ENCODE measurements around the gene JADE2.

JADE2 gene

DNA sequence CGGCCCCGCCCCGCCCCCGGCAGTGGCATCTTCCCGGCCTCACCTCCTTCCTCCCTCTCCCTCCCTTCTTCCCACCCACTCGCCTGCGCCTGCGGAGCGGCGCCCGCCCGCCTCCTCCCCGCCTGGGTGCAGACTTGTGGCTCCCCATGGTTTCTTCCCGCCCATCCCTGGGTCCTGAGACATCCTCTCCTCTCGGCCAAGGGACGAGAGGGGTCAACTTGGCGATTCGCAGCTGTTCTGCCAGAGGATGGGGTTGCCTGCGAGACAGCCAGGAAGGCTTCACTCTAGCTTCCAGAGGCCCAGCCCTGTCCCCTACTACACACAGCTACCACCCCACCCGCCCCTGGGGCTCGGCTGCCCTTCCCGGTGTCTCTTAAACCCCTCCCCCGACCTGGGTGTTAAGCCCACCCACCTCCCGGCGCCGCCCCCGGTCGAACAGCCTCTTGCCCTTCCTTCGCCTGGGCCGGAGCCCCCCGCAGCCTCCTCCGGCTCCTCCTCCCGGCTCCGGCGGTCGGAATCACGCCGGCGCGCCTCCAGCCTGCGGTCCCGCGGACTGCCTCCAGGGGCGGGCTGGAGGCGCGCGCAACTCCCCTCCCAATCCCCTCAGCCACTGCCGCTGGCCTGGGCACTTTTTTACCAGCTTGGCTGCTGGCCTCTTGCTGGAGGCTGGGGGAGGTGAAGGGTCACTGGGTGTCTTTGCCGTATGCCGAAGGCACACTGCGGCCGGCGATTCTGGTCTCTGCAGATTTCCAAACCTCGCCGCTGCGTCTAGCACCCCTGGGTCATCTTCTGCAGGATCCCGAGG, 1.9 kb downstream of the JADE2 start:
- no peak for TF ChIP-seq JUND (IDR thresholded peaks at IDR 0.05; ENCODE audit: low read depth)
- peak; percentile 94 for DNase-seq (ENCODE audit: low read depth in 1 of 2, low spot score in 1 of 2)
- in situ Hi-C loops (cut with HindIII; ENCODE audit: low pct_unique_long_range_greater_than_20kb, low sequenced_read_pairs), result no loop called here

DNA sequence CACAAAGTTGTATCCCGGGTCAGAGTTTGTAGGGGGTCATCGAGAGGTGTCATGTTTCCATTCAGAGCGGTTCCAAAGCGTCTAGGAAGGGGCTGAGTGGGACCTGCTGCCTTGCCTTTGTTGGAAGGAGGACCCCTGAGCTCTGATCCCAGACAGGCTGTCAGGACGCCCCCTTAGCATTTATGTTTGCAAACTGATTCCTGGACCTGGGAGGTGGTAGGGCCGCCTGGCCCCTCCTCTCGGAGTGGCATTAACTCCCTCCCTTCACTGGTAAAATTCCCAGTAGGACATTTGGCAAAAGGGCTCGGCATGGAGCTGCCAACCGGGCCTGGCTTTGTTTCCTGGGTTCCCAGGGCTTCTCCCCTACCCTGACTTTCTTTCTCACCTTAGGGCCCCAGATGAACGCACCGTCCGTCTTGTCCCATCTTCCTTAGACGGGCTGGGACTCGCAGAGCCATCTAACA, 2.5 kb downstream of the JADE2 start:
- no peak for TF ChIP-seq JUND (IDR thresholded peaks at IDR 0.05; ENCODE audit: low read depth)
- DNase-seq (ENCODE audit: low read depth in 1 of 2, low spot score in 1 of 2), result no peak
- in situ Hi-C loops (cut with HindIII; ENCODE audit: low pct_unique_long_range_greater_than_20kb, low sequenced_read_pairs), result no loop called here

DNA sequence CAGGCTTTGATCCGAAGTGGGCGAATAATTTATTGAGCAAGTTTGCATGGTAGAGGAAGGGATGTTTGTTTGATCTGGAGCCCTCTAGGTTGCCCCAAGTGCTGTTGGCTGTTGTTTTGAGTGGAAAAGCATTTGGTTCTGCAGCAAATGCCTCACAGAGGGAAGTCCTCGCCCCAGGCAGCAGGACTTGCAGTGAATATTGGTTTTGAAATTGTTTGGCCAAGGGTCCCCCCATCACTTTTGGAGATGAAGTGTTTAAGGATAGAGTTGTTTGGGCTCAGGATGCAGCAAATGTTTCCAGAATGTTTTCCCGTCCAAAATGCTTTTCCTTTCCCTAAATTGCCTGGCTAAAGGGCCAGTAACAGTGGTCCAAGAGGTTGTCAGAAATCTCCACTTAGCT, 3.1 kb downstream of the JADE2 start:
- in situ Hi-C loops (cut with HindIII; ENCODE audit: low pct_unique_long_range_greater_than_20kb, low sequenced_read_pairs), result no loop called here
- no peak for TF ChIP-seq JUND (IDR thresholded peaks at IDR 0.05; ENCODE audit: low read depth)
- DNase-seq (ENCODE audit: low read depth in 1 of 2, low spot score in 1 of 2), result no peak

DNA sequence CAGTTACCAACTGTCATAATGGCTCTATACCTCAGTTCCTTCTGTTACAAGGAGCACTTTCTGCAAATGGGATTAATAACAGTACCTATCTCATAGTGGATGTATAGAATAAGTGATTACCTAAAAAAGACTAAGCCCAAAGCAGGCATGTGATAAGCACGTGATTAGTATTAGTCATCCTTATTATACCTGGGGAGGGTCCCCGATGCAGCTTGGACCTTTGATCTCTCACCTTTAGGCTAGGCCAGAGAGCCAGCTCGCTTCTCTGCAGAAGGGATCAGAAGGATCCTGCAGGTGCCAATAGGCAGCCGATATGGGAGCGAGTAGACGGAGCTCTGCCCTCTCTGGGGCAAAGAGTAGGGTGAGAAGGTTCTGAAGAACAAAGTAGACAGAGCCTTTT, 4.0 kb downstream of the JADE2 start:
- no peak for TF ChIP-seq JUND (IDR thresholded peaks at IDR 0.05; ENCODE audit: low read depth)
- no peak for DNase-seq (ENCODE audit: low read depth in 1 of 2, low spot score in 1 of 2)
- in situ Hi-C loops (cut with HindIII; ENCODE audit: low pct_unique_long_range_greater_than_20kb, low sequenced_read_pairs), result no loop called here

DNA sequence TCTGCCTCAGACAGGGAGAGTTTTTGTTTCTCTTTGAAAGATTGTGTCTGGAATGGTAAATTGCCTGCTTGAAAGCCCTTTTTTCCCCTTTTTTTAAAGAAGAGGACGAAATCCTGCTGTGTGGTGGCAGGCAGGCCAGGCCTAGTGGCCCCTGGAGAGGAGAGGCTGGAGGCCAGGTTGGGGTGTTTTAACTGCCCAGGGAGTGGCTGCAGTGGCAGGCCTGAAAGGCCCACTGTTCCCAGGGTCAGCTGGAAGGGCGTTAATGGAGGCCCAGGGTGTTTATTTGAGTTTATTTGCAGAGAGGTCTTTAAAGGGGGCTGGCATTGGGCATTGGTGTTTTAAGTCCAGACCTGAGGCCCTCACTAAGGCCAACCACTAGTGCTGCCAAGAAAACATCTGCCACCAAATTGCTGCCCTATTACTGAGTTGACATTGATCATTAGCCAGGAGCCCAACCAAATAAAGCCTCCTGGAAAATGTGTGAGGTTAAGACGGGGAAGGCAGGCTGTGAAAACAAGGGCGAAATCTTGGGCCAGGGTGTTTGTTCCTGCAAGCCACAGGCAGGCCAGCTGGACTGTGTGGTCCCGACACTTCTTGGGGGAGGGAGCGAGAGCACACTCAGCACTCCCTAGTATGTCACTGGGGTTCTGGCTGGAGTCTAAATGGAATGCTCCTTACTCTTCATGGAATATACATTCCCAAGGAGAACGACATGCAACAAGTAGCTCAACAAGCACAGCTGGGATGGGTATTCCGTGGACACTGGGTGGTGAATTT, 5.0 kb downstream of the JADE2 start:
- TF ChIP-seq JUND (IDR thresholded peaks at IDR 0.05; ENCODE audit: low read depth), result no peak
- in situ Hi-C loops (cut with HindIII; ENCODE audit: low pct_unique_long_range_greater_than_20kb, low sequenced_read_pairs), result no loop called here
- DNase-seq (ENCODE audit: low read depth in 1 of 2, low spot score in 1 of 2), result no peak

DNA sequence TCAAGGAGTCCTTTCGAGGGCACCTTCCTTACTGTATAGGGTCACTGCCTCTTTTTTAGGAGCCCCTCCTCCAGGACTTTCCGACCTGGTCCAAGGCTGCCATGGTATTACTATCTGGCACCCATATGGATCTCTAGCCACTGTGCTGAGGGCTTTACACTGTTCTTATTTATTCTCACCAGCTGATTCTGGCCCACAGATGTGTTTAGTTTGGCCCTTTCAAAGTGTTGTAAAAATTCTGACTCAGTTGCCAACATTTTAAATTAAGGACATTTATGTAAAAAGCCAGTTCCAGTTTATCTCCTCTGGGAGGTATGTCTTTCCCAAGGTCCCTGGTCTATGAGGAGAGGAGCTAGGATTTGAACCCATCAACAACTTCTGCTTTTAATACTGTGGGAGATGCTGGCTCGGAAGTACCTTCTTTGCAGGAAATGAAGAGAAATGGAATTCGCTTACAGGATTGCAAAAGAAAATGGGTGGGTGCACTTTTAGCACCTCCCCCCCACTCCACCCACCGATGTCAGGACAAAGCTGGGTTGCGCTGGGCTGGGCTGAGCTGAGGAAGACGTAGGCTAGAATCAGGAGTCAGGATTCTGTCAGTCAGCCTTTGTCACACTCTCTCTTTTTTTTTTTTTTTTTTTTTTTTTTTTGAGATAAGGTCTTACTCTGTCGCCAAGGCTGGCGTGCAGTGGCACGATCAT, 7.8 kb downstream of the JADE2 start:
- in situ Hi-C loops (cut with HindIII; ENCODE audit: low pct_unique_long_range_greater_than_20kb, low sequenced_read_pairs), result no loop called here

DNA sequence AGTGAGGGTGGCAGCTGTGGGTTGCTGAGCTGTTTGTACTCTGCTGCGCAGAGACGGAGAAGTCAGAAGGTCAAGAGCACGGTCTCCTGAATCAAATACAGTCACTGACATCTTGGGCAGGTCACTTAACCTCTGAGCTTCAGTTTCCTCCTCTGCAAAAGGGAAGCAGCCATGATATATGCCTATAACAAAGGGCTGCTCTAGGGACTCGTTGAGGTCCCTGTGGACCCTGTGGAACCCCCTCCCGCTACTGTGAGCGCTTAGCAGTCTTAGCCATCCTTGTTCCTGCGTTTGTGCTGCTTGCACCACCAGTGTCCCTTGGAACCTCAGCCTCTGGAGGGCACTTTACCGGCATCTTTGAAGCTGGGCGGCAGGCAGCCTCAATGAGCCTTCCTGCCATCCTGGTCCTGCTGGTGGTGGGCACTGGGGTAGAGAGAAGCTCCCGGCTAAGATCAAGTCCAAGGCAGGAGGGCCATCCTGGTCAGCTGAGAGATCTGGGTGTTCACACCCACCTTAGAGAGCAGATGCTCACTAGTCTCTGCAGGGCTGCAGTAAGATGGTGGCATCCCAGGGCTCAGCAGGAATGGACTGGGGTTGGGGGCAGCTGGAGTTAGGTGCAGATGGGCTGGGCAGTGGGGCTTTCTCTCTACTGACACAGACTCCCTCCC, 8.7 kb downstream of the JADE2 start:
- DNase-seq (ENCODE audit: low read depth in 1 of 2, low spot score in 1 of 2), result no peak
- in situ Hi-C loops (cut with HindIII; ENCODE audit: low pct_unique_long_range_greater_than_20kb, low sequenced_read_pairs), result no loop called here
- no peak for TF ChIP-seq JUND (IDR thresholded peaks at IDR 0.05; ENCODE audit: low read depth)

More for the DNA sequence above, 7.8 kb downstream of the JADE2 start:
- DNase-seq (ENCODE audit: low read depth in 1 of 2, low spot score in 1 of 2), result no peak
- TF ChIP-seq JUND (IDR thresholded peaks at IDR 0.05; ENCODE audit: low read depth), result no peak

DNA sequence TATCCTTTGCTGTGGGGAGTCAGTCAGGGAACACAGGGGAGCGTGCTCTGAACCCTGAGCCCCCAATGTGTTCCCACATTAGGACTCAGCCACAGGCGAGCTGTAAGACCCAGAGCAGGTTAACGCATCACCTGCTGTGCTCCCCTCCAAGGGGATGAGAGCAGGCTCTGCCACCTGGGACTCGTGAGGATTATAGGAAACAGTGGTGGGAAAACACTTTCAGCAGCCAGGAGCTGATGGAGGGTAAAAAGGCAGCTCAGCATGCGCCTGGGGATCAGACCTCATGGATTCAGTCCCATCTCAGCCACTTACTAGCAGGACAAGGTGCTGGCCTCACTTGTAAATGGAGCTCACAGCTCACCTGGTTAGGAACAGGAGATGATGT, 9.2 kb downstream of the JADE2 start:
- no peak for DNase-seq (ENCODE audit: low read depth in 1 of 2, low spot score in 1 of 2)
- TF ChIP-seq JUND (IDR thresholded peaks at IDR 0.05; ENCODE audit: low read depth), result no peak
- in situ Hi-C loops (cut with HindIII; ENCODE audit: low pct_unique_long_range_greater_than_20kb, low sequenced_read_pairs), result no loop called here

DNA sequence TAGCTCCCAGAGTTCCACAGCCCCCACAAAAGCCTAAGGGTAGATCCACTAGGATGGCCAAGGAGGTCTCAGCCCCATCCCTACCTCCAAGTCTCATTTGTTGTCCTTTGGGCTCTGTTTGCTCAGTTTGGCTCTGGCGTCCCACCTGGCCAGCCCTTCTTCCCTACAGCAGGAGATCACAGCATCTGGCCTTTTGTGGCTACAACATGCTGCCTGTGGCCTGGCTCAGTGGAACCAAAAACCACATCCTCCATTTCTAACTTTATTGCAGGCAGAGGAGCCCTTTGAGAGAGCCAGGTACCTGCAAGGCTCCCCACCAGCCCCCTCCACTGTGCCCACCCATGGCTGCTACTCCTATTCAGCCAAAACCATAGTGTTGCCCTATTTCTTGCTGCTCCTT, 11.4 kb downstream of the JADE2 start:
- DNase-seq (ENCODE audit: low read depth in 1 of 2, low spot score in 1 of 2), result no peak
- in situ Hi-C loops (cut with HindIII; ENCODE audit: low pct_unique_long_range_greater_than_20kb, low sequenced_read_pairs), result no loop called here
- no peak for TF ChIP-seq JUND (IDR thresholded peaks at IDR 0.05; ENCODE audit: low read depth)

DNA sequence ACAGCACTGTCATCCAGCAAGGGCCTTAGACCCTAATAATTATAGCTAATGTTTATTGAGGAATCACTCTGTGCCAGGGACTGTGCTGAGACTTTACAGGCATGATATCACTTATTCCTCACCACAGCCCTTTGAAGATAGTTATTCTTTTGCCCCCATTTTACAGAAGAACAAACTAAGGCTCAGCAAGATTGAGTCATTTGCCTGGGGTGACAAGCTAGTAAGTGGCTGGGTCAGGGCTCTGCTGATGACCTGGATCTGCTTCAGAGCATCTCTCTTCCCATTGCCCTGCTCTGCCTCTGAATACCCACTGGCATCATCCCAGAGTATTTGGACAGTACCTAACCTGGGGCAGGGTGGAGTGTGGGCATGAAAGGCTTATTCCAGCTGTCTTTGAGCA, 11.8 kb downstream of the JADE2 start:
- in situ Hi-C loops (cut with HindIII; ENCODE audit: low pct_unique_long_range_greater_than_20kb, low sequenced_read_pairs), result no loop called here

DNA sequence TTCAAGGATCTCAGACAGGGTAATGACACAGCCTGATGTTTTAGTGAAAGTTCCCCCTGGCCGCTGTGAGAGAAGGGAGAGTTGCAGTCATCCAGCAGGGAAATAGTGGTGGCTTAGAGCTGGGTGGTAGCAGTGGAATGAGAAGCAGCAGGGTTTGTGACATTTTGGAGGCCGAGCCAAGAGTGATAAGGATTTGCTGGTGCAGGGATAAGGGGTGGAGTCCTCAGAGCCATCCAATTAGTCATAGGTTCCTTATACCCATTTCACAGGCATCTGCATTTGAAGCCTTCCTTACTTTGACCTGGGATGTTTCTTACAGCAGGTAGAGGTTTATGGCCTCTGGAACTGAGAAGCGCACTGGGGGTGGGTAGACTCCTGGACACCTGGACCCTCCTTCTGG, 12.8 kb downstream of the JADE2 start:
- TF ChIP-seq JUND (IDR thresholded peaks at IDR 0.05; ENCODE audit: low read depth), result no peak
- DNase-seq (ENCODE audit: low read depth in 1 of 2, low spot score in 1 of 2), result no peak
- in situ Hi-C loops (cut with HindIII; ENCODE audit: low pct_unique_long_range_greater_than_20kb, low sequenced_read_pairs), result no loop called here

More for the DNA sequence above, 11.8 kb downstream of the JADE2 start:
- no peak for TF ChIP-seq JUND (IDR thresholded peaks at IDR 0.05; ENCODE audit: low read depth)
- no peak for DNase-seq (ENCODE audit: low read depth in 1 of 2, low spot score in 1 of 2)

DNA sequence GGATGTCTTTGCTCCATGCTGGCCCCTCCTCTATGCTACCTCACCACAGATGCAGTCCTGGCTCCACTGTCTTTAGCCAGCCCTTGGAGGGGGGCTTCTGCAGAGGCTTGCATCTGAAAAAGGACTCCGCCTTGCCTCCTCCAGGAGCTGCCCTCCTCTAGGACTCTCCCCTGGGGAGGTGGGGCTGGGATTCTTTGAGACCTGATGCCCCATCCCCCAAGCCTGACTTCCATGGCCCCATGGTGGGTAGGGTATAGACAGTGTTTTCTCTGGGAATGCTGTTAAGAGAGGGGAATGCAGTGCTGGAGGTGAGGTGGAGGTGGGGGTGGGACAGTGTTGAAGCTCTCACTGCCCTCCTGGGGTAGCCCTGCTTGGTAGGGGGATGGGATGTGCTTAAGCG, 14.3 kb downstream of the JADE2 start:
- in situ Hi-C loops (cut with HindIII; ENCODE audit: low pct_unique_long_range_greater_than_20kb, low sequenced_read_pairs), result no loop called here
- no peak for TF ChIP-seq JUND (IDR thresholded peaks at IDR 0.05; ENCODE audit: low read depth)
- no peak for DNase-seq (ENCODE audit: low read depth in 1 of 2, low spot score in 1 of 2)

All from T47D (cell line).